Adrenal gland (tissue), 5 donors: ENCODE data around the gene MARF1.

ENCODE experiments used
- CTCF ChIP-seq, 6 experiments: fragments of 450-650 bp in 4 of 6; fragments of 200-600 bp in 2 of 6; sonication (generic) in 1 of 6; IDR thresholded peaks; 1 replicate in 5 of 6; 2 replicates in 1 of 6; pipeline versions ENCODE4 v1.5.1 to v1.8.0; 2016 to 2021; ENCODE audit warnings: antibody characterized with exemption in 6 of 6, mild to moderate bottlenecking in 2 of 6, moderate library complexity in 1 of 6
- POLR2A ChIP-seq, 2 donors: fragments of 450-650 bp; IDR thresholded peaks; one replicate each; pipeline ENCODE4 v1.6.1; 2017; ENCODE audit warnings: antibody characterized with exemption in 2 of 2, mild to moderate bottlenecking in 2 of 2, moderate library complexity in 1 of 2
- donor health status: DM: no; HTN: no; CAD: no.

GRCh38 chr16:15665107-15665506, 22.2 kb upstream of the MARF1 start:
- TF ChIP-seq CTCF (IDR thresholded peaks at IDR 0.05) (no peak), POLR2A (IDR thresholded peaks at IDR 0.05) (no peak)
